ENCODE measurements around the gene CLASP2.

- TF ChIP-seq CTCF (conservative IDR thresholded peaks at IDR 0.05 in 1 of 2, IDR thresholded peaks at IDR 0.05 in 1 of 2; ENCODE audit: extremely low read depth in 1 of 2, insufficient read depth in 1 of 2, low read depth in 1 of 2, low read length in 2 of 2) (no peak), EZH2 (IDR thresholded peaks at IDR 0.05; ENCODE audit: borderline replicate concordance, low read length) (no peak)
These were observed 75.2 kb downstream of the CLASP2 start for GRCh38 chr3:33642806-33643205.

All from mammary epithelial cell (primary cell).